Placental pericyte (primary cell): Measurements from ENCODE around the gene ZNF274. TPM values are rescaled to one million over a fixed set of nuclear protein-coding genes. Genes with fewer than 3 reads are reported as not detected.

Source experiments
- total RNA-seq: library from RNA; depleted of rRNA; stranded (reverse); fragments of >200 nt; gene quantifications from 2 replicates; pipeline ENCODE4 v1.2.3, GENCODE V29; 2012

ZNF274 gene
- total RNA-seq, result 20.8 and 22.8 TPM in 2 replicates

DNA sequence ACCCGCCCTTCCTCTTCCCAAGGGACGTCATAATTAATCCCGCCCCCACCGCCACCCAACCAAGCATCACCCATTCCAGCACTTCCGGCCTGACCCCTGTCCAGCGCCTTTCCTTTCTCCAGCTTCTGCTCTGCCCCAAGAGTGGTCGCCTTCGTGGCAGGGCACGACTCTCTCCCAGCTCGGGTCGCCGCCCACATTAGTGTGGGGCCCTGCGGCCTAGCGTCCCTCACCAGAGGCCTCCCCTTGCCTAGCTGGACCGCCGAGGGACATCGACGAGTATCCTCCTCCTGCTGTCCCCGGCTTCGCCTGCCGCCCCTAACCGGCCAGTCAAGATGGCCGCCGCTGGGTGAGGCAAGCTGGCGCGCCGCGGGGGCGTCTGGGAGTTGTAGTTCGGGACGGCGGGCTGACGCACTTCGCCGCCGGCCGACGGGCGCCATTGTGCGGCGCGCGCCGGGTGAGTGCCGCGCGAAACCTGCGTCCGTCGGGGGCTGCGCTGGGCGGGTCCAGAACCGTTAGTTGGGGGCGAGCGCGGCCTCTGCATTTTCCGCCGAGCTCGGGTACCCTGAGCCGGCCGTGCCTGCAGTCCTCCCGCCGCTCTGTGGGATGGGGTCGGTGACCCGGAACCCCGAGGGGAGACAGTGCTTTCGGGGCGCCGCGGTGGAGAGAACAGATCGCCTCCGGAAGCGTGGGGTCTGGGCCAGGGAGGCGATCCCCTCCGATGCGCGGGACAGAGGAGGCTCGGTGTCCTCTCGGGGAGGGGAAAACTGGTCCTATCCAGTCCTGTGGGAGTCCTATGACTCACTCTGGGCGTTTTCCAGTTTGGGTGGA is at the start of gene ZNF274:
Gene ZNF274, plus strand, starts transcription at position 73 of the 828 bp plus-strand sequence. CDS start 905 bp downstream, outside the sequence.

DNA sequence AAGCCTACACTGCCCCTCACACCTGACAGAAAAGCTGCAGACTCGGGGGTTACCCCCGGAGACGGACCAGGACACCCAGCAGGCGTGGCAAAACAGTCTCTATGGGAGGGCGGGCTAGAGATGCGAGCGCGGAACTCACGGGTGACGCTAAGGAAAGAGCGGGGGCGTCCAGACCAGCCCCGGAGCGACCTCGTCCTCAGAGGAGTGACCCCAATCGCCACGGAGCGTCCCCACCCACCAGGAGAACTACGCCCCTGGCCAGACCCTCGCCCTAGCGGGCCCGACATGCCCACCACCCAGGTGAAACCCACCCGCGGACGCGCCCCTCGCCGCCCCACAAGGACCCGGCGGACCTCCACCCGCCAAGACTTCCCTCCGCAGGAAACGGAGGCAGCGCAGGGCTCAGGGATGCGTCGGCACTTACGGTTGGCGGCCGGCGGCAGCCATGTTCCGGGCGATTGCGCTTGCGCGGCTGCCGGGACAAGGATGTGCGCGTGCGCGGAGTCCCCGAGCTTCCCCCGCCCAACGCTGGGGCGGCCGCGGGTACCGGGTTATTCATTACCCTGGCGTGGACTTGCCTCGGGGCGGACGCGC is 32.4 kb upstream of the ZNF274 start, which contains the start of gene ZNF329:
Gene ZNF329, minus strand, starts transcription at position 462 of the 594 bp plus-strand sequence. CDS start 21,286 bp downstream, outside the sequence.

DNA sequence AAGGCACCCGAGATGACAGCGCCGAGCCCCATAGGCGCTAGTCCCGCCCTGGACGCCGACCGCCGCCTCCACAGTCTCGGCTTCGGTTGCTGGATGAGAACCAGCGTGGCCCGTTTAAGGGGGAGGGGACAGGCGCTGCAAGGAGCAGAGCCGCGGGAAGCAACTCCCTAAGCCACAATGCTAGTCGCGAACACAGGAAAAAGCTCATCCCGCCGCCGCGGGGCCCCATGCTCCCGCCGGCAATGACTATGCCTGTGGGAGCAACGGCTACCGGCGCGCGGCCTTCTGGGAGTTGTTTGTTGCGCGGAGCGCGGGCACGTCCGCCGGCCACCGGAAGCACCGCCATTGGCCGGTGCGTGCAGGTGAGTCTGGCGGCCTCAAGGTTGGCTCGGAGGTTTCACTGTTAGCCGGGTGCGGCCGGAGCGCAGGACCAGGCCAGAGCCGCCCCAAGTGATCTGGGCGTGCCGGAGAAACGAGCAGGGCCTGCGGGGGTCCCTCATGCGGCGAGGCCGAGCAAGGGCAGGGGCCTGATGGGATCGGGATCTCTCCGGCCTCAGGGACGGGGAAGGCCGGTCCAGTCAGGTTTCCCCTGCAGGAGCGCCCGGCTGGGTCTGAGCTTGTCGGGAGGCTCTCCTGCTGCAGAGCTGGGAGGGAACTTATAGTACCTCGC is 45.9 kb downstream of the ZNF274 start, which contains the start of gene ZNF544:
Gene ZNF544, plus strand, starts transcription at position 330 of the 670 bp plus-strand sequence. CDS start 15,110 bp downstream, outside the sequence.

Other genes starting within 250 kb of the ZNF274 start
- 3.1 and 4.0 TPM in 2 replicates for gene ZNF418, start 247.7 kb upstream of the ZNF274 start, total RNA-seq
- 4.8 and 5.0 TPM in 2 replicates for gene ZNF256, start 235.4 kb upstream of the ZNF274 start, total RNA-seq
- gene C19orf18, start 208.5 kb upstream of the ZNF274 start, total RNA-seq, result 0.14 and 0.44 TPM in 2 replicates
- 14.2 and 18.4 TPM in 2 replicates for gene ZNF606, start 180.2 kb upstream of the ZNF274 start, total RNA-seq
- gene ZSCAN1, start 149.0 kb upstream of the ZNF274 start, total RNA-seq, result not detected in 2 replicates
- gene ZNF135, start 123.8 kb upstream of the ZNF274 start, total RNA-seq, result 2.7 and 3.9 TPM in 2 replicates
- gene ZSCAN18, start 84.8 kb upstream of the ZNF274 start, total RNA-seq, result 19.3 and 29.3 TPM in 2 replicates
- gene ZNF329, start 32.3 kb upstream of the ZNF274 start, total RNA-seq, result 11.4 and 12.6 TPM in 2 replicates
- gene ZNF544, start 45.9 kb downstream of the ZNF274 start, total RNA-seq, result 35.5 and 45.0 TPM in 2 replicates
- 4.2 and 7.6 TPM in 2 replicates for gene ZNF8, start 95.9 kb downstream of the ZNF274 start, total RNA-seq
- 40.5 and 45.0 TPM in 2 replicates for gene ERVK3-1, start 122.3 kb downstream of the ZNF274 start, total RNA-seq
- gene ZSCAN22, start 143.9 kb downstream of the ZNF274 start, total RNA-seq, result 3.3 and 5.4 TPM in 2 replicates
- gene A1BG, start 170.4 kb downstream of the ZNF274 start, total RNA-seq, result 3.3 and 8.8 TPM in 2 replicates
- gene ZNF497, start 179.7 kb downstream of the ZNF274 start, total RNA-seq, result 0.57 and 1.3 TPM in 2 replicates
- 1.8 and 2.4 TPM in 2 replicates for gene ZNF837, start 198.0 kb downstream of the ZNF274 start, total RNA-seq
- 1,396 and 1,689 TPM in 2 replicates for gene RPS5, start 204.2 kb downstream of the ZNF274 start, total RNA-seq
- 0.22 and 0.43 TPM in 2 replicates for gene RNF225, start 212.6 kb downstream of the ZNF274 start, total RNA-seq
- 22.0 and 23.2 TPM in 2 replicates for gene ZNF584, start 225.6 kb downstream of the ZNF274 start, total RNA-seq